ENCODE measurements around the gene DNAJB4. TPM values are rescaled to one million over a fixed set of nuclear protein-coding genes. Genes with fewer than 3 reads are reported as not detected.
A peak's percentile ranks its signal among the peaks of the same experiment; 100 is the strongest.
"Not testable (repeated sequence)": the region's sequence is repeated elsewhere in the genome, so short reads cannot be mapped to it uniquely, and the experiment has no call there.

Gene DNAJB4
- total RNA-seq, 4 donors from 2014 or later = 38.0 to 70.9 (median 59.1) TPM

- H3K9me3 ChIP-seq = no peaks in the 10 kb centered on the region
- no peak overlapping the region for H3K27ac ChIP-seq
- TF ChIP-seq CTCF (IDR thresholded peaks at IDR 0.05) (no peak), POLR2A (IDR thresholded peaks at IDR 0.05) (no peak)
- no peaks in the 10 kb centered on the region for H3K4me1 ChIP-seq
- no peaks in the 10 kb centered on the region for H3K36me3 ChIP-seq
- no peak for DNase-seq
- intact Hi-C loops (cut with DNase I; ENCODE audit: low total_unique reads) = no loop called here
- no peaks in the 10 kb centered on the region for H3K27me3 ChIP-seq
- no peak overlapping the region for H3K4me3 ChIP-seq
Measured at GRCh38 chr1:77996734-77997133, 8.0 kb upstream of the DNAJB4 start.

GRCh38 chr1:78000536-78000935 lies 4.2 kb upstream of the DNAJB4 start:
- H3K36me3 ChIP-seq; H3K27me3 ChIP-seq; DNase-seq; H3K4me1 ChIP-seq; intact Hi-C loops (cut with DNase I; ENCODE audit: low total_unique reads); H3K27ac ChIP-seq; H3K4me3 ChIP-seq; H3K9me3 ChIP-seq: not testable (repeated sequence)

GRCh38 chr1:78003070-78003746 lies 1.5 kb upstream of the DNAJB4 start:
- H3K9me3 ChIP-seq = no peaks in the 10 kb centered on the region
- H3K4me1 ChIP-seq = peaks cover 0 to 8% of the 10 kb centered on the region in 2 donors
- no peak for DNase-seq
- no peaks in the 10 kb centered on the region for H3K27me3 ChIP-seq
- peak overlapping the region; percentile 87 to 98 for H3K27ac ChIP-seq
- no peak overlapping the region for H3K4me3 ChIP-seq
- intact Hi-C loops (cut with DNase I; ENCODE audit: low total_unique reads) = no loop called here
- TF ChIP-seq CTCF (IDR thresholded peaks at IDR 0.05) = no peak
- TF ChIP-seq POLR2A (IDR thresholded peaks at IDR 0.05) = no peak
- no peaks in the 10 kb centered on the region for H3K36me3 ChIP-seq

- intact Hi-C loops (cut with DNase I; ENCODE audit: low total_unique reads) = no loop called here
Measured at GRCh38 chr1:78003882-78004718, 639 bp upstream of the DNAJB4 start.

GRCh38 chr1:78005448-78005722 lies 646 bp downstream of the DNAJB4 start:
- no peak for DNase-seq
- no peaks in the 10 kb centered on the region for H3K9me3 ChIP-seq
- peaks cover 7 to 8% of the 10 kb centered on the region in 2 donors for H3K4me1 ChIP-seq
- H3K27me3 ChIP-seq = no peaks in the 10 kb centered on the region
- H3K27ac ChIP-seq = peak overlapping the region; percentile 87 to 98
- no peak for TF ChIP-seq POLR2A (IDR thresholded peaks at IDR 0.05)
- no peak for TF ChIP-seq CTCF (IDR thresholded peaks at IDR 0.05)
- intact Hi-C loops (cut with DNase I; ENCODE audit: low total_unique reads) = no loop called here
- no peaks in the 10 kb centered on the region for H3K36me3 ChIP-seq
- H3K4me3 ChIP-seq = peak overlapping the region; percentile 49 to 61

More at GRCh38 chr1:78003882-78004718, 639 bp upstream of the DNAJB4 start:
- H3K36me3 ChIP-seq = no peaks in the 10 kb centered on the region
- peaks cover 0 to 8% of the 10 kb centered on the region in 2 donors for H3K4me1 ChIP-seq
- H3K27ac ChIP-seq = peak overlapping the region; percentile 87 to 98
- H3K4me3 ChIP-seq = peak overlapping the region; percentile 49 to 61
- DNase-seq = peak; percentile 42 to 53
- H3K27me3 ChIP-seq = no peaks in the 10 kb centered on the region
- H3K9me3 ChIP-seq = no peaks in the 10 kb centered on the region
- no peak for TF ChIP-seq CTCF (IDR thresholded peaks at IDR 0.05)
- TF ChIP-seq POLR2A (IDR thresholded peaks at IDR 0.05) = no peak
